GM18507 (cell line): ENCODE results near the gene PYGO2.

Experiments
- DNase-seq: peaks from one replicate; pipeline ENCODE4 v3.0.0; 2011; ENCODE audit warnings: low read depth; ENCODE audit not compliant: insufficient read length; ENCODE audit errors: extremely low spot score
- FAIRE-seq: peaks from 2 replicates; lab custom pipeline; 2011; peaks lifted over from hg19 to GRCh38; lab: Jason Lieb, UNC

The PYGO2 gene

GRCh38 chr1:154961207-154962155, at the start of gene PYGO2:
PYGO2 (minus strand) TSS chr1:154961782; CDS start chr1:154961576, 206 bp downstream.
- peak; percentile 62 for FAIRE-seq
- DNase-seq = peak; percentile 75

GRCh38 chr1:155011004-155011416, 49.4 kb upstream of the PYGO2 start:
- FAIRE-seq = no peak
- no peak for DNase-seq

- FAIRE-seq = no peak
- no peak for DNase-seq
Measured at GRCh38 chr1:155010211-155010918, 48.8 kb upstream of the PYGO2 start.

GRCh38 chr1:155009742-155010141, 48.2 kb upstream of the PYGO2 start:
- DNase-seq (no peak), FAIRE-seq (no peak)

- FAIRE-seq (no peak), DNase-seq (no peak)
Measured at GRCh38 chr1:155009221-155009711, 47.7 kb upstream of the PYGO2 start.

GRCh38 chr1:155008015-155008941, 46.7 kb upstream of the PYGO2 start:
- DNase-seq (no peak), FAIRE-seq (no peak)

- FAIRE-seq = no peak
Measured at GRCh38 chr1:155007251-155007828, 45.8 kb upstream of the PYGO2 start.

GRCh38 chr1:155006601-155007101, 45.1 kb upstream of the PYGO2 start:
- FAIRE-seq (peak; percentile 87), DNase-seq (no peak)

More at GRCh38 chr1:155007251-155007828, 45.8 kb upstream of the PYGO2 start:
- DNase-seq = no peak

GRCh38 chr1:155005076-155006011, 43.8 kb upstream of the PYGO2 start:
- FAIRE-seq = no peak

GRCh38 chr1:155004352-155005075, 42.9 kb upstream of the PYGO2 start:
- DNase-seq = no peak
- FAIRE-seq = peak; percentile 21

More at GRCh38 chr1:155005076-155006011, 43.8 kb upstream of the PYGO2 start:
- no peak for DNase-seq

- DNase-seq = no peak
- FAIRE-seq = peak; percentile 63
Measured at GRCh38 chr1:155003766-155004351, 42.3 kb upstream of the PYGO2 start.

GRCh38 chr1:155003227-155003765, 41.7 kb upstream of the PYGO2 start:
- FAIRE-seq = no peak
- DNase-seq = no peak

- no peak for FAIRE-seq
- no peak for DNase-seq
Measured at GRCh38 chr1:155002464-155003226, 41.1 kb upstream of the PYGO2 start, which contains the start of gene ZBTB7B. ZBTB7B (plus strand) TSS chr1:155002802; CDS start chr1:155014661, 11,859 bp downstream.

GRCh38 chr1:155001675-155002463, 40.3 kb upstream of the PYGO2 start:
- FAIRE-seq = peak; percentile 98
- peak; percentile 93 for DNase-seq

GRCh38 chr1:155001425-155001674, 39.8 kb upstream of the PYGO2 start:
- FAIRE-seq (no peak), DNase-seq (no peak)
